AG04450 (cell line): ENCODE measurements around the gene CUL7. TPM values are rescaled to one million over a fixed set of nuclear protein-coding genes. Genes with fewer than 3 reads are reported as not detected.
A peak's percentile ranks its signal among the peaks of the same experiment; 100 is the strongest.

Source experiments
- CTCF ChIA-PET: fragments of 300-600, 350-600 bp; formaldehyde crosslinking; extraction: SDS; loops from one replicate; lab custom pipeline; 2022; ENCODE audit warnings: antibody characterized with exemption, inconsistent platforms; lab: Charles Lee
- POLR2A ChIA-PET: fragments of 350-600 bp; formaldehyde crosslinking; extraction: SDS; loops from one replicate; lab custom pipeline; 2021; ENCODE audit warnings: antibody characterized with exemption, inconsistent platforms; lab: Yijun Ruan, JAX
- DNase-seq: peaks from one replicate; pipeline ENCODE4 v3.0.0-alpha.2; 2011; ENCODE audit warnings: low read depth, low spot score
- H3K27ac ChIP-seq: one replicate; pipeline ENCODE4 v1.5.1; 2012; ENCODE audit warnings: low read depth, low read length, control low read depth
- H3K27me3 ChIP-seq: one replicate; pipeline ENCODE4 v1.6.0; 2012; ENCODE audit warnings: low read length; ENCODE audit not compliant: control insufficient read depth, insufficient read depth
- H3K4me3 ChIP-seq: 2 replicates; pipeline ENCODE4 v1.5.1; 2011; ENCODE audit warnings: mild to moderate bottlenecking, low read depth, low read length, control low read depth
- H3K9me3 ChIP-seq: 2 replicates; pipeline ENCODE4 v1.5.1; 2012; ENCODE audit warnings: low read length; ENCODE audit not compliant: control insufficient read depth, insufficient read depth
- polyA minus RNA-seq: library from RNA; depleted of rRNA, polyadenylated mRNA; stranded (reverse); fragments of >200 nt; gene quantifications from 2 replicates; pipeline ENCODE4 v1.2.3, GENCODE V29; 2011; rRNA and poly(A)+ RNA removed
- polyA plus RNA-seq: library from polyadenylated mRNA; depleted of rRNA; stranded (reverse); fragments of >200 nt; gene quantifications from 2 replicates; pipeline ENCODE4 v1.2.3, GENCODE V29; 2011; rRNA removed
- TF ChIP-seq, protein P1 (sequence below): IDR thresholded peaks from 2 replicates; pipeline ENCODE4 v1.5.1; 2011; ENCODE audit warnings: low read depth, low read length, control low read depth, inconsistent platforms

Gene CUL7
- polyA plus RNA-seq (37.5 and 44.8 TPM in 2 replicates), polyA minus RNA-seq (71.2 and 104 TPM in 2 replicates)

DNA sequence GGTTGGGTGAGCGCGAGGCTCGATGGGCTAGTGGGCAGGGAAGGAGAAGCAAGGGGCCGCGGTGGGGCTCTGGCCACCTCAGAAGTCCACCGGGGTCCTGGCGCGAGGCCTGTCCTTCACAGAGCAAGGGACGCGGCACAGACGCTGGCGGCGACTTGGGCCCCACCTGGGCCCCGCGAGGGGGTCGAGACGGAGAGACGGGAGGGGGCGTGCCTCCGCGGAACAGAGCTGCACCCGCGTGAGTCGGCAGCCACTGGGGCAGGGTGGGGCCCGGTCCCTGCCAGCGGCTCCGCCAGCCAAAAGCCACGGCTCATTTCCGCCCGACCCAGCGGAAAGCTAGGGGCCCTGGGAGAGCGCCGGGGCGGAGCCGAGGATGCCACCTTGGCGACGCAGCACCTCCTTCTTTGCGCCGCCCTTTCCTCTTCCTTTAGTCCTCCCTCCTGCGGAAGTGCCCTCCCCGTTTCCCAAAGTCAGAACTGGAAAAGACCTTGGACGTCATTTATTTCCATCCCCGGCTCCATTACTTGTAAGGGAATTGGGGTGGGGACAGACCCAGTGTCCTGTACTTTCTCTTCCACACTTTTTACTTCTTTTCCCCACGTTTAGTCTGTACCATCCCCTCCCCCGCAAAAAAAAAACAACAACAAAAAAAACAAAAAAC lies at the start of gene CUL7:
Gene CUL7, minus strand, starts transcription at position 307 of the 661 bp plus-strand sequence. CDS start 1,063 bp downstream, outside the sequence.
- ChIA-PET POLR2A (interaction anchor here (0.6 to 2.6 kb wide), 19 partner anchors 10 to 629 kb away, joined by 3 to 25 read pairs (median 4); partner anchors contain the start of genes CNPY3, CUL9, KLHDC3 and MEA1), CTCF (interaction anchor here (0.6 to 2.3 kb wide), 3 partner anchors 90 to 96 kb away, joined by 5 to 6 read pairs (median 6); no protein-coding TSS in a partner anchor)
- no peaks in the 10 kb centered on the region for H3K27me3 ChIP-seq
- peak; percentile 85 for DNase-seq
- peaks cover 4% of the 10 kb centered on the region; the same call in 1 of the 2 replicates for H3K9me3 ChIP-seq
- peak within 1 kb of the TSS; percentile 93 for H3K27ac ChIP-seq
- TF ChIP-seq, protein P1, sequence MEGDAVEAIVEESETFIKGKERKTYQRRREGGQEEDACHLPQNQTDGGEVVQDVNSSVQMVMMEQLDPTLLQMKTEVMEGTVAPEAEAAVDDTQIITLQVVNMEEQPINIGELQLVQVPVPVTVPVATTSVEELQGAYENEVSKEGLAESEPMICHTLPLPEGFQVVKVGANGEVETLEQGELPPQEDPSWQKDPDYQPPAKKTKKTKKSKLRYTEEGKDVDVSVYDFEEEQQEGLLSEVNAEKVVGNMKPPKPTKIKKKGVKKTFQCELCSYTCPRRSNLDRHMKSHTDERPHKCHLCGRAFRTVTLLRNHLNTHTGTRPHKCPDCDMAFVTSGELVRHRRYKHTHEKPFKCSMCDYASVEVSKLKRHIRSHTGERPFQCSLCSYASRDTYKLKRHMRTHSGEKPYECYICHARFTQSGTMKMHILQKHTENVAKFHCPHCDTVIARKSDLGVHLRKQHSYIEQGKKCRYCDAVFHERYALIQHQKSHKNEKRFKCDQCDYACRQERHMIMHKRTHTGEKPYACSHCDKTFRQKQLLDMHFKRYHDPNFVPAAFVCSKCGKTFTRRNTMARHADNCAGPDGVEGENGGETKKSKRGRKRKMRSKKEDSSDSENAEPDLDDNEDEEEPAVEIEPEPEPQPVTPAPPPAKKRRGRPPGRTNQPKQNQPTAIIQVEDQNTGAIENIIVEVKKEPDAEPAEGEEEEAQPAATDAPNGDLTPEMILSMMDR = no peak
- H3K4me3 ChIP-seq = peak within 1 kb of the TSS; percentile 89

DNA sequence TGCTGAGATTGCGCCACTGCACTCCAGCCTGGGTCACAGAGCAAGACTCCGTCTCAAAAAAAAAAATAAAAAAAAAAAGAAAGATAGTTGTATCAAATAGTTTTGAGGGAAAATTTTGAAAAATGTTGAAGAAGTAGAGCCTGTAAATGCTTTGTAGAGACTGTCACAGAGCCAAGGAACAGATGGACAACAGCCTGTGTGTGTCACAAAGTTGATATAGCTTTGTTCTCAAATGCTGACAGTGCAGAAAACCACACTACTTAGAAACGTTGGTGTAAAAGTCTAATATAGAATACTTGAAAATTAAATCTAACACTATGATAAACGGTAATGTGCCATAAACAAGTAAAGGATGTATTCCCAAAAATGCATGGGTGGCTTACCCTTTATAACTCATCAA lies 47.8 kb upstream of the CUL7 start:
- no peak overlapping the region for H3K4me3 ChIP-seq
- no peak for DNase-seq
- no peaks in the 10 kb centered on the region for H3K9me3 ChIP-seq
- H3K27ac ChIP-seq = no peak overlapping the region
- POLR2A ChIA-PET = interaction anchor here (0.5 kb wide), 1 partner anchor 12 kb away, joined by 5 read pairs; no protein-coding TSS in a partner anchor
- H3K27me3 ChIP-seq = no peaks in the 10 kb centered on the region
- TF ChIP-seq, protein P1 = no peak
- CTCF ChIA-PET = interaction anchor here (1.3 kb wide), 1 partner anchor 24 kb away, joined by 5 read pairs; no protein-coding TSS in a partner anchor

DNA sequence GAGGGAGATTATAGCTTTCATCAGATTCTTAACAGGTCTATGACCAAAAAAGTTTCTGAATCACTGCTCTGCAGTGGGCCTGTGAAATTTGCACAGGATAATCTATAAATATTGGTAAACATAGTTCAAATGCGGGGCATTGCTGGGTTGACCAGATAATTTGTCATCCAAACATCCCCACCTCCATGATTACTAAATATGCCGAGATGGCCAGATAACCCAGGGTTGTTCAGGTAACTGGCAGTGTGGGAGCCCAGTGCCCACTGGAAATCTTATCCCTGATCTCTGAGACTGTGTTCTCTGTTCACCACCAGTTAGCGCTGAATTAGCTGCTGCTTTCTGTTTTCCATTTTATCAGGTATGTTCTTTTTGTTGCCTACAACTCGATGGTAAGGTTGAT lies 43.9 kb upstream of the CUL7 start:
- peak overlapping the region; percentile 22 for H3K27ac ChIP-seq
- no peak for DNase-seq
- no peaks in the 10 kb centered on the region for H3K9me3 ChIP-seq
- no peaks in the 10 kb centered on the region for H3K27me3 ChIP-seq
- TF ChIP-seq, protein P1 = no peak
- ChIA-PET POLR2A (interaction anchor here (1.0 to 1.5 kb wide), 3 partner anchors 22 to 44 kb away, joined by 4 to 21 read pairs (median 10); partner anchors contain the start of genes CUL7 and PTK7), CTCF (interaction anchor here (0.9 to 2.0 kb wide), 3 partner anchors 10 to 47 kb away, joined by 3 to 7 read pairs (median 5); no protein-coding TSS in a partner anchor)
- no peak overlapping the region for H3K4me3 ChIP-seq

DNA sequence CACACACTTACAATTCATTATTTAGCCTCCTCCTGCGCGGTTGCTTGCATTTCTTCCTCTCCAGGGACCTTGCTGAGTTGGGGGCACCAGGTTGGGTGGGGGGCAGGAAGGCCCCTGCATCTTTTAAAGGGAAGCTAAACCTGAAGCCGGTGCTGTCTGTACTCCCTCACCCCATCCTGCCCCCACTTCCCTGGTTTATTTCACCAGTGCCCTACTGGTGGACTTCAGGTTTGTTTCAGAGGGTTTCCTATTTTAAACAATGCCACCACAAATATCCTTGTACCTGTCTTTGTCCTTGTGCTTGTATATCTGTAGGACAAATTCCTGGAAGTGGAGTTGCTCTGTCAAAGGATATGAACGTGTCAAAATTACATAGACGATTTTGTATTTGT lies 43.4 kb upstream of the CUL7 start:
- no peak overlapping the region for H3K4me3 ChIP-seq
- POLR2A ChIA-PET = interaction anchor here (0.7 to 2.0 kb wide), 9 partner anchors 10 to 208 kb away, joined by 3 to 21 read pairs (median 5); partner anchors contain the start of genes CUL7, CUL9 and PTK7
- TF ChIP-seq, protein P1 = 0 out of 2 replicates have a peak, but pooled peaks have one; percentile 12
- no peaks in the 10 kb centered on the region for H3K27me3 ChIP-seq
- no peak for DNase-seq
- no peaks in the 10 kb centered on the region for H3K9me3 ChIP-seq
- CTCF ChIA-PET = interaction anchor here (0.9 to 2.0 kb wide), 4 partner anchors 9 to 47 kb away, joined by 3 to 7 read pairs (median 6); no protein-coding TSS in a partner anchor
- peak overlapping the region; percentile 88 for H3K27ac ChIP-seq
